PC-3 (cell line): ENCODE data around the gene MAP3K9. TPM values are rescaled to one million over a fixed set of nuclear protein-coding genes. Genes with fewer than 3 reads are reported as not detected.

Source experiments
- ATAC-seq: fragments of 200-7000 bp; cut with Tn5 transposase; 2 replicates; pipeline ENCODE4 v1.9.1; 2020; ENCODE audit warnings: mild to moderate bottlenecking, moderate library complexity
- BruUV-seq: library from RNA; stranded (reverse); fragments of 400-500 nt; replicated peaks from 2 replicates; lab custom pipeline; 2021; lab: Mats Ljungman, UMichigan
- CTCF ChIA-PET: fragments of 300-600 bp; sonication (Branson Sonifier 250); formaldehyde crosslinking; loops from one replicate; lab custom pipeline; 2022; ENCODE audit warnings: antibody characterized with exemption; lab: Charles Lee
- POLR2A ChIA-PET: fragments of 300-600 bp; sonication (Branson Sonifier 250); formaldehyde crosslinking; loops from one replicate; lab custom pipeline; 2022; ENCODE audit warnings: antibody characterized with exemption; ENCODE audit not compliant: unreplicated experiment; lab: Charles Lee
- DNase-seq: peaks from one replicate; pipeline ENCODE4 v3.0.0-alpha.2; 2015
- H2AFZ ChIP-seq: fragments of 300-600 bp; sonication (generic); 2 replicates; pipeline ENCODE4 v1.6.0; 2016; ENCODE audit warnings: antibody characterized with exemption, low read length
- H3F3A ChIP-seq: fragments of 300-600 bp; sonication (generic); one replicate; pipeline ENCODE4 v1.6.0; 2017; ENCODE audit warnings: antibody characterized with exemption, low read length, control low read depth, mild to moderate bottlenecking; ENCODE audit not compliant: unreplicated experiment
- H3K27ac ChIP-seq: fragments of 300-600 bp; sonication (generic); 2 replicates; pipeline ENCODE4 v1.5.1; 2016; ENCODE audit warnings: mild to moderate bottlenecking, low read length
- H3K27me3 ChIP-seq: fragments of 300-600 bp; sonication (generic); 2 replicates; pipeline ENCODE4 v1.6.1; 2016; ENCODE audit warnings: low read length, mixed read lengths
- H3K36me3 ChIP-seq: fragments of 300-600 bp; sonication (generic); 2 replicates; pipeline ENCODE4 v1.6.1; 2016; ENCODE audit warnings: low read depth, mixed run types, low read length, mixed read lengths
- H3K4me1 ChIP-seq: fragments of 300-600 bp; sonication (generic); 2 replicates; pipeline ENCODE4 v1.5.1; 2016; ENCODE audit warnings: low read length; ENCODE audit not compliant: insufficient read depth
- H3K4me2 ChIP-seq: fragments of 300-600 bp; sonication (generic); 2 replicates; pipeline ENCODE4 v1.6.0; 2016; ENCODE audit warnings: low read length
- H3K4me3 ChIP-seq: fragments of 300-600 bp; sonication (generic); 2 replicates; pipeline ENCODE4 v1.5.1; 2016; ENCODE audit warnings: mild to moderate bottlenecking, low read length, mixed read lengths
- H3K79me2 ChIP-seq: fragments of 300-600 bp; sonication (generic); 2 replicates; pipeline ENCODE4 v1.6.1; 2017; ENCODE audit warnings: low read length, mixed read lengths
- H3K9ac ChIP-seq: fragments of 300-600 bp; sonication (generic); 2 replicates; pipeline ENCODE4 v1.6.0; 2016; ENCODE audit warnings: mild to moderate bottlenecking, low read length
- H3K9me2 ChIP-seq: fragments of 300-600 bp; sonication (generic); replicated peaks from 2 replicates; pipeline ENCODE4 v1.6.1; 2016; ENCODE audit warnings: mixed run types, low read length, mixed read lengths
- H3K9me3 ChIP-seq: fragments of 300-600 bp; sonication (generic); 2 replicates; pipeline ENCODE4 v1.6.1; 2016; ENCODE audit warnings: low read length, mixed read lengths
- H4K20me1 ChIP-seq: fragments of 300-600 bp; sonication (generic); 2 replicates; pipeline ENCODE4 v1.6.1; 2016; ENCODE audit warnings: low read length, mixed read lengths
- EZH2 ChIP-seq: fragments of 300-600 bp; sonication (generic); IDR thresholded peaks from one replicate; pipeline ENCODE4 v1.6.1; 2017; ENCODE audit warnings: antibody characterized with exemption, mild to moderate bottlenecking, low read length; ENCODE audit not compliant: unreplicated experiment
- EZH2phosphoT487 ChIP-seq: fragments of 300-600 bp; sonication (generic); IDR thresholded peaks from 2 replicates; pipeline ENCODE4 v1.6.1; 2018; ENCODE audit warnings: mild to moderate bottlenecking, antibody characterized with exemption, low read length, borderline replicate concordance
- intact Hi-C: fragments of 100-400 bp; cut with micrococcal nuclease; formaldehyde crosslinking; loops from 2 replicates; pipeline ENCODE4 v1.9.0; 2023
- total RNA-seq: library from RNA; depleted of rRNA; stranded (reverse); fragments of >200 nt; gene quantifications from 2 replicates; pipeline ENCODE4 v1.2.3, GENCODE V29; 2014
- TF ChIP-seq, protein P1 (sequence below): fragments of 300-600 bp; sonication (generic); conservative IDR thresholded peaks from 2 replicates; pipeline ENCODE4 v1.5.1; 2017; ENCODE audit warnings: antibody characterized with exemption, low read depth, mild to moderate bottlenecking, low read length

The MAP3K9 gene
- total RNA-seq, 1 experiment from 2014 or later, result 13.4 TPM

DNA sequence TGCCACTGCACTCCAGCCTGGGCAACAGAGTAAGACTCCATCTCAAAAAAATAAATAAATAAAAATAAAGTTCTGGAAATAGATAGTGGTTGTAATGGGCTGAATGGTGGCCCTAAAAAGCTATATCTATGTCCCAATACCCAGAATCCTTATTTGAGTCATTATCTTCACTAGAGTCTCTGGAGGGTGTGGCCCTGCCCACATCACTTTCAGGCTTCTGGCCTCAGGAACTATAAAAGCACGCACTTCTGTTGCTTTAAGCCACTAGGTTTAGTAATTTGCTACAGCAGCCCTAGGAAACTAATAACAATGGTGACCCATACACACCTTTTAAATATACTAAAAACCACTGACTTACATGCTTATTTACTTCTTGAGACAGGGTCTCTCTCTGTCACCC, 49.9 kb downstream of the MAP3K9 start:
- peaks cover 15% of the 10 kb centered on the region for H3K36me3 ChIP-seq
- no peaks in the 10 kb centered on the region for H3K27me3 ChIP-seq
- H3K4me1 ChIP-seq, result peaks cover 18% of the 10 kb centered on the region
- H4K20me1 ChIP-seq, result no peaks in the 10 kb centered on the region; the same call in 1 of the 2 replicates
- DNase-seq (no peak), ATAC-seq (no peak)
- no peak overlapping the region for H3K4me2 ChIP-seq
- H3F3A ChIP-seq, result no peaks in the 10 kb centered on the region
- no peak for TF ChIP-seq EZH2phosphoT487
- no peak for TF ChIP-seq EZH2
- TF ChIP-seq, protein P1, sequence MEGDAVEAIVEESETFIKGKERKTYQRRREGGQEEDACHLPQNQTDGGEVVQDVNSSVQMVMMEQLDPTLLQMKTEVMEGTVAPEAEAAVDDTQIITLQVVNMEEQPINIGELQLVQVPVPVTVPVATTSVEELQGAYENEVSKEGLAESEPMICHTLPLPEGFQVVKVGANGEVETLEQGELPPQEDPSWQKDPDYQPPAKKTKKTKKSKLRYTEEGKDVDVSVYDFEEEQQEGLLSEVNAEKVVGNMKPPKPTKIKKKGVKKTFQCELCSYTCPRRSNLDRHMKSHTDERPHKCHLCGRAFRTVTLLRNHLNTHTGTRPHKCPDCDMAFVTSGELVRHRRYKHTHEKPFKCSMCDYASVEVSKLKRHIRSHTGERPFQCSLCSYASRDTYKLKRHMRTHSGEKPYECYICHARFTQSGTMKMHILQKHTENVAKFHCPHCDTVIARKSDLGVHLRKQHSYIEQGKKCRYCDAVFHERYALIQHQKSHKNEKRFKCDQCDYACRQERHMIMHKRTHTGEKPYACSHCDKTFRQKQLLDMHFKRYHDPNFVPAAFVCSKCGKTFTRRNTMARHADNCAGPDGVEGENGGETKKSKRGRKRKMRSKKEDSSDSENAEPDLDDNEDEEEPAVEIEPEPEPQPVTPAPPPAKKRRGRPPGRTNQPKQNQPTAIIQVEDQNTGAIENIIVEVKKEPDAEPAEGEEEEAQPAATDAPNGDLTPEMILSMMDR, result no peak
- intact Hi-C loops, result no loop called here
- no peak overlapping the region for H2AFZ ChIP-seq
- H3K9me3 ChIP-seq, result no peaks in the 10 kb centered on the region
- no peak overlapping the region for H3K4me3 ChIP-seq
- POLR2A ChIA-PET, result interaction anchor here (0.6 kb wide), 1 partner anchor 1211 kb away, joined by 4 read pairs; no protein-coding TSS in a partner anchor
- no peaks in the 10 kb centered on the region for H3K9me2 ChIP-seq
- no peak overlapping the region for H3K9ac ChIP-seq
- no TSS peak for BruUV-seq
- CTCF ChIA-PET, result no interaction called here
- no peak overlapping the region for H3K27ac ChIP-seq
- H3K79me2 ChIP-seq, result 0 out of 2 replicates have a peak, but pooled peaks cover 3% of the 10 kb centered on the region

DNA sequence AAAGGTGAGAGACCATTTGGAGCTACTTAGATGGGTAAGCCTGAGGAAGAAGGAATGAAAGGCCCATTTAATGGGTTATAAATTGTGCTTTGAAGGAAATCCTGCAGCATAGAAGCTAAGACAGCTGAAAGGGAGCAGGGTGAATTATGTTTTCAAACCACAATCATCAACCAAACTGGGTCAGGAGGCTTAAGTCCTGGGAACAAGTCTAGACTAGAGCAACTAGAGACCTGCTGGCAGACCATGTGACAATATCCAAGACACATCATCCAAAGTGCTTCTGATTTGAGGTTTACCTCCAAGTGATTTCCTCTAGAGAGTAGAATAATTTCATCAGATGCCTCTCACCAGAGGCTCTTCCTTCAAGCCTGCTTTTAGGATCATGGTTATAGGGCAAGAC, 53.7 kb downstream of the MAP3K9 start:
- no peak overlapping the region for H2AFZ ChIP-seq
- BruUV-seq, result no TSS peak
- H3K9ac ChIP-seq, result no peak overlapping the region; the same call in 1 of the 2 replicates
- no peaks in the 10 kb centered on the region for H3K79me2 ChIP-seq
- no peaks in the 10 kb centered on the region for H4K20me1 ChIP-seq
- ChIA-PET CTCF (interaction anchor here (0.6 to 1.0 kb wide), 2 partner anchors 15 to 54 kb away, joined by 3 to 6 read pairs; partner anchors contain the start of gene MAP3K9), POLR2A (interaction anchor here (0.5 kb wide), 1 partner anchor 45 kb away, joined by 3 read pairs; no protein-coding TSS in a partner anchor)
- H3K9me2 ChIP-seq, result no peaks in the 10 kb centered on the region
- peaks cover 33% of the 10 kb centered on the region for H3K4me1 ChIP-seq
- DNase-seq, result peak; percentile 17
- H3K4me3 ChIP-seq, result no peak overlapping the region
- H3K36me3 ChIP-seq, result peaks cover 27% of the 10 kb centered on the region
- no peaks in the 10 kb centered on the region for H3F3A ChIP-seq
- H3K27me3 ChIP-seq, result no peaks in the 10 kb centered on the region
- TF ChIP-seq, protein P1, result no peak
- no peak for TF ChIP-seq EZH2
- TF ChIP-seq EZH2phosphoT487, result no peak
- no peaks in the 10 kb centered on the region for H3K9me3 ChIP-seq
- intact Hi-C loops, result loop anchor here (2.0 kb wide), 2 partner anchors 53 to 61 kb away; partner anchors contain the start of gene MAP3K9
- H3K4me2 ChIP-seq, result peak overlapping the region; percentile 52
- H3K27ac ChIP-seq, result peak overlapping the region; percentile 59
- ATAC-seq, result no peak

DNA sequence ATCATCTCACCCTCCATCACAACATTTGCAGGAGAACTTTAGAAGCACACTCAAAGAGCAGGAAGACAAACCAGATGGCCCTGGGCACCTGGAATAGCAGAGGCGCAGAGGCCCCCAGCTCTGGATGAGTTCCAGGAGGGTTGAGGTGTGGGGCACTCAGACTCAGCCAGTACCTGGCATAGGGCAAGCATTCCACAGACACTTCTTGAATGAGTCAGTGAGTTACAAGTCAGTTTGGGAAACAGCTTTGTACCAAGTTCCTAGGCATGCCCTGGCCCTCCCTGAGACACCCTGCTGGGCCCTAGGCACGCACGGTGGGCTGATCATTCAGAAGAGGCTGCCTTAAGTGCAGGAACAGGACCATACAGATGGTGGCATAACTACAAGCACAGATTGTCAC, 54.3 kb downstream of the MAP3K9 start:
- Histone ChIP-seq H3K27me3 (no peaks in the 10 kb centered on the region), H3K4me3 (no peak overlapping the region), H2AFZ (no peak overlapping the region), H3K36me3 (peaks cover 25% of the 10 kb centered on the region; the same call in 1 of the 2 replicates), H3F3A (no peaks in the 10 kb centered on the region), H3K9me2 (no peaks in the 10 kb centered on the region), H3K79me2 (no peaks in the 10 kb centered on the region), H3K4me2 (peak overlapping the region; percentile 52), H3K9me3 (no peaks in the 10 kb centered on the region), H3K9ac (no peak overlapping the region), H4K20me1 (no peaks in the 10 kb centered on the region), H3K27ac (peak overlapping the region; percentile 59), H3K4me1 (peaks cover 33% of the 10 kb centered on the region)
- no TSS peak for BruUV-seq
- TF ChIP-seq, protein P1, result no peak
- TF ChIP-seq EZH2 (no peak), EZH2phosphoT487 (no peak)
- peak; percentile 98 for DNase-seq
- POLR2A ChIA-PET, result interaction anchor here (0.6 kb wide), 1 partner anchor 295 kb away, joined by 3 read pairs; no protein-coding TSS in a partner anchor
- peak; percentile 99 for ATAC-seq
- intact Hi-C loops, result loop anchor here (2.0 kb wide), 2 partner anchors 54 to 62 kb away; partner anchors contain the start of gene MAP3K9
- CTCF ChIA-PET, result interaction anchor here (1.0 kb wide), 1 partner anchor 55 kb away, joined by 3 read pairs; the partner anchor contains the start of gene MAP3K9
